OCI-LY1 (cell line): Measurements from ENCODE around the gene NDRG4.

Experiments used
- EZH2 ChIP-seq: fragments of 200-600 bp; sonication (generic), shearing (Covaris generic); IDR thresholded peaks from 2 replicates; pipeline ENCODE4 v1.8.0; 2017; ENCODE audit warnings: borderline replicate concordance, mixed run types, mild to moderate bottlenecking, antibody characterized with exemption, low read length, moderate library complexity, mixed read lengths
- TF ChIP-seq, protein P1 (sequence below): fragments of 200-600 bp; sonication (generic), shearing (Covaris generic); IDR thresholded peaks from 2 replicates; pipeline ENCODE4 v1.5.1; 2017; ENCODE audit warnings: mild to moderate bottlenecking, antibody characterized with exemption, low read length, moderate library complexity, mixed read lengths

DNA sequence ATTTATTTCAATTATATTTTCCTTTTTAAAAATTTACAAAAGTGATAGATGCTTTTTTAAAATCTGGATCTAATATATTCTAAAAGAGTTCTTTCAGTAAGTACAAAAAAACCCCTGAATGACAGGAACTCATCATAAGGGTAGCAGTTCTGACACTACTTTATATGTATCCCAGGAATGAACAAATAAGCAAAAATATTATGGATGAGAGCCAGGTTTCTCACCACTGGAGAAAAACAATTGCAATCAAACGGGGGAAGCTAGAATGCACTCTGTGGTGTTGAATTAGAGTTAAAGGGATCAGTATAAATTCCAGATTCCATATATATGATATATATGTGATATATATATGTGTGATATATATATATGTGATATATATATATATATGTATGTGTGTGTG, 23.2 kb upstream of the NDRG4 start:
- TF ChIP-seq, protein P1, sequence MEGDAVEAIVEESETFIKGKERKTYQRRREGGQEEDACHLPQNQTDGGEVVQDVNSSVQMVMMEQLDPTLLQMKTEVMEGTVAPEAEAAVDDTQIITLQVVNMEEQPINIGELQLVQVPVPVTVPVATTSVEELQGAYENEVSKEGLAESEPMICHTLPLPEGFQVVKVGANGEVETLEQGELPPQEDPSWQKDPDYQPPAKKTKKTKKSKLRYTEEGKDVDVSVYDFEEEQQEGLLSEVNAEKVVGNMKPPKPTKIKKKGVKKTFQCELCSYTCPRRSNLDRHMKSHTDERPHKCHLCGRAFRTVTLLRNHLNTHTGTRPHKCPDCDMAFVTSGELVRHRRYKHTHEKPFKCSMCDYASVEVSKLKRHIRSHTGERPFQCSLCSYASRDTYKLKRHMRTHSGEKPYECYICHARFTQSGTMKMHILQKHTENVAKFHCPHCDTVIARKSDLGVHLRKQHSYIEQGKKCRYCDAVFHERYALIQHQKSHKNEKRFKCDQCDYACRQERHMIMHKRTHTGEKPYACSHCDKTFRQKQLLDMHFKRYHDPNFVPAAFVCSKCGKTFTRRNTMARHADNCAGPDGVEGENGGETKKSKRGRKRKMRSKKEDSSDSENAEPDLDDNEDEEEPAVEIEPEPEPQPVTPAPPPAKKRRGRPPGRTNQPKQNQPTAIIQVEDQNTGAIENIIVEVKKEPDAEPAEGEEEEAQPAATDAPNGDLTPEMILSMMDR, result no peak
- no peak for TF ChIP-seq EZH2
